Glomerular endothelial cell (primary cell): ENCODE data around the gene NCKAP5. TPM values are rescaled to one million over a fixed set of nuclear protein-coding genes. Genes with fewer than 3 reads are reported as not detected.

Experiments used
- DNase-seq: peaks from one replicate; pipeline ENCODE4 v3.0.0-alpha.2; 2011; ENCODE audit warnings: low read depth, low spot score; ENCODE audit errors: extremely low read depth
- total RNA-seq: library from RNA; depleted of rRNA; stranded (reverse); fragments of >200 nt; gene quantifications from 2 replicates; pipeline ENCODE4 v1.2.3, GENCODE V29; 2015

NCKAP5 gene
- total RNA-seq, 1 donor from 2014 or later: 6.8 TPM

- no peak for DNase-seq
These were observed 69.3 kb downstream of the NCKAP5 start for GRCh38 chr2:133498662-133499585.

DNA sequence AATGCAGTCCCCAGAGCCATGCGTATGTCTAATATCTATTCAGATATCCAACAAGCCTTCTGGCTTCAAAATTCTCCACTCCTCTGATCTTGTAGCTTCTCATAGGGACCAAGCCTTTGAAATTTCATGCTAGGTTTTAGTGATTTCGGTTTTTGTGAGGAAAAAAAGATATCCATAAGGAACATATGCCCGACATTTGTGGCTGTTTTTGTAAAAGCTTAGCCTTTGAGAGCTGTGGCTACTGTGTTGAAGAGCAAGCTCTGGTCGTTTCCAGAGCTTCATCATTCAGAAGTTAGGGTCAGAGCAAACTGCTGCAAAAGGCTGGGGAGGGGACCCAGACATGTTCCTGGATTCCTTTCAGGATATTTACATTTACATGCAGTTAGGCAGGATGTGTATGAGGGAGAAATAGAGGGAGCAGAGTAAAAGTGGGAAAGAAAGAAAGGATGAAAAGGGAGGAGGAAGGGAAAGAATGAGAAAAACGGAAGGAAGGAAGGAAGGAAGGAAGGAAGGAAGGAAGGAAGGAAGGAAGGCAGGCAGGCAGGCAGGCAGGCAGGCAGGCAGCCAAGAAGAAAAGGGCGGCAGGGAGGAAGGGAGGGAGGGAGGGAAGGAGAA, 70.2 kb downstream of the NCKAP5 start:
- no peak for DNase-seq

- no peak for DNase-seq
These were observed 70.9 kb downstream of the NCKAP5 start for GRCh38 chr2:133497270-133497893.

- no peak for DNase-seq
These were observed 71.6 kb downstream of the NCKAP5 start for GRCh38 chr2:133496501-133497269.

DNA sequence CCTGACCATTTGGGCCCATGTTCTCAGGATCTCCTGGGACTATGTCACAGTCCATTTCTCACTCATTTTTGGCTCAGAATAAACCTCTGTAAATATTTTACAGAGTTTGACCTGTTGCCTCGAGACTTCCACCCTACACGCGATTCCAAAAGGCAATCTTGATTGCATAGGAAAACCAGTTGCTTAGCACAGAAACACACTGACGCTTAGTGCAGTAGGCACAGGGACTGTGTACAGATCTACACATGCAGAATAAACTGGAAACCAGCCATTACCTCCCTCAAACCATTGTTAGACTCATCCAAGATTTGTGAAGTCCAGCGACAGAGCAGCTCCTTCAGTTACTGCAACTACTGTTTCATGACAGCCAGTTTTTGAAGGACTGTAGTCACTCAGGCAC, 73.0 kb downstream of the NCKAP5 start:
- DNase-seq: no peak

DNA sequence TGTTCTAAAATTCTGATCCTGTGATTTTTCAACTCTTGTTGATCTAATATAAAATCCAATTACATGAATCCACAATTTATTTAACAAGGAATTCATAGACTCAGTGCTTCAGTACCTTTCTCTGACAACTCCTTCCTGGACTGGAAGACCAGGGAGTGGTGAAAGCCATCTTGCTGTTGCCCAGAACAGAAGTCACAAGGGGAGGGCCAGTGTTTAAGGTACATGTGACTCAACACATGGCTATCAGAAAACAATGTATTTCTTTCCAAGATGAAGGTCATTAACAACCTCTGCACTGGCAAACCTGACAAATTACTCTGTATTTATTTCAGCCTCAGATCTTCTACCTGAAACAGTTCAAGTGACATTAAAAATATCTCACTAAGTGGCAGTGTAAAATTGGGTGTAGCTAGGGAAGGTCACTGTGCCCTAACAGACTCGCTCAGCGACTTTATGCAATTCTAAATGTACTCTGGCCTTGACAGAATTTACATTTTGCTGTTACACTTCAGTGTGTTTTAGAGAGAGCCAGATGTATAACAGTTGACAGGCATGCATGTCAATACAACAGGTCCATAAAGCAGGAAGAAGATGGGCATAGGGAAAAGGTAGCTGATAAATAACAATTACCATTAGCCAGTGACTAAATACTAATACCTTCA, 75.4 kb downstream of the NCKAP5 start:
- no peak for DNase-seq

DNA sequence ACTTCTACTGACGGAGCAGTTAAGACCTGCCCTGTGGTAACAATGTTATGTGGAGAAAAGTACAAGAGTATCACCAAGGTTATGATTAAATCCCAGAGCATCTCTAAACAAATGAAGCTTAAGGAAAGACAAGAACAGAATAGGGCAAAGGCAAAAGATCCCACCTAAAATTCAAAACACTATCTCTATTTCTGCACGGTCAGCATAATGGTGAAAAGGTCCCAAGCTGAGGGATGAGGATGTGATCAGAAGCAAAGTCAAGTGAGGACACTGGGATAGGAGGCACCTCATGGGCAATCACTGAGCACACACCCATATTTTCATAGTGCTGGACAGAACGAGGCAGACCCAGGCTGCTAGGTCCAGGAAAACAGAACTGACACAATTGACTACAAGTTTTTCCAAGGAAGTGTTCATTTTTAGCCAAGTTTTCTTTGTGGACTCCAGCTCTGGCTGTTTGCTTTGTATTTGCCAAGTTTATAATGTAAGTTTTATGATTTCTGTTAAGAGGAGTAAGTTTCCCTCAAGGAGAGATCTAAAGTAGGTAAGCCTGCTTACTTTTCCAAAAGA, 77.8 kb downstream of the NCKAP5 start:
- DNase-seq: no peak

- DNase-seq: no peak
These were observed 78.4 kb downstream of the NCKAP5 start for GRCh38 chr2:133489641-133490410.

GRCh38 chr2:133489146-133489545, 79.1 kb downstream of the NCKAP5 start:
- DNase-seq: no peak

DNA sequence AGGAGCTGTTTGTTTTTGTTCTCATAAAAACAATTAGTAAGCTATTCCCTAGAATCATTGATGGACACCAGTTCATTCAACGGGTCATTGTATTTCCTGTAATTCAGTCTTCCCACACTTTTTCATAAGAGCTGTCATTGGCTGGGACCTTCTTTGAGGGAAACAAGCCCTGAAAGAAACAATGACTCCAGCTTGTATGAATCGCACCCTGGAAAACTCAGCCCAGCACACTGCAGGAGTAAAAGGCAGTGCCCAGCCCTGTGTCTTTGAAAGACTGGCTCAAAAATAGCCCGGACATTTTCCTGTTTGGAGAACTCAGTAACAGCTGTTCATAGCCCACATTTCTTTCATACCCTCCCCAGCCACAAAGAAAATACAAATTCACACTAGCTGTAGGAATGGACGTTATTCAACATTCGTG, 81.5 kb downstream of the NCKAP5 start:
- DNase-seq: no peak

- DNase-seq: no peak
These were observed 82.4 kb downstream of the NCKAP5 start for GRCh38 chr2:133485868-133486267.

GRCh38 chr2:133484784-133485183, 83.5 kb downstream of the NCKAP5 start:
- no peak for DNase-seq

DNA sequence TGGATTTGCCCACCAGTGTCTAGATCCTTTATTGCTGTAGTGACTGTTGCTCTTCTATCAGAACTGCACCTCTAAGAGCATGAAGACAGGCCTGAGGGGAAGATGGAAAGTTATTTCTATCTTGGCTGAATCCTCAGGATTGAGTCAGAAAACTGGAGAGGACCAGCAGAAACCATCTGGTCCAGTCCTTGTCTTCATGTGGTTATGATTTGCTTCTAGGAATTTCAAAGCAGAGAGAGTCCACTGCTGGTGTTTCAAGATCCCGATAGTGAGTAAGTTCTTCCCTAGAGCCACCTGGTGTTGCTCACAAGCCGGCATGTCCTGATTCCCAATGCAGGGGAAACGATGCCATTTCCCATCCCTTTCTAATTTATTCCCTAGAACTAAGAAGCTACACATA, 84.2 kb downstream of the NCKAP5 start:
- DNase-seq: no peak

DNA sequence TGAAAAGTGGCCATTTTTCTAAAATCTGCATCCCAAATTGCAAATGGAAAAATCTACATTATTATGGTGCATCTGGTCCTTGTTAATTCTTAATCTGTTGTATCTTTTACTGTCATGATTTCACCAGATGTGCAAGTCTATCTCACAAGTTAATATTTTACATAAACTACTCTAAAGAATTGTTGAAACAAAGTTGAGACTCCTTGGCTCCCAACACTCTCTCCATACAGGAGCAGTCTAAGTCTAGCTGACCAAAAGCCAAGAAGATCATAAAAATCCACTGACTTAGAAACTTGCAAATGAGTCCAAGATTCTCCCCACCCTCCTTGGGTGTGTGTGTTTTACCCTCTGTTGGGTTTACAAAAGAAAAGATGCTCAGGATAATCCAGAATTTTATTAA, 85.1 kb downstream of the NCKAP5 start:
- DNase-seq: no peak

DNA sequence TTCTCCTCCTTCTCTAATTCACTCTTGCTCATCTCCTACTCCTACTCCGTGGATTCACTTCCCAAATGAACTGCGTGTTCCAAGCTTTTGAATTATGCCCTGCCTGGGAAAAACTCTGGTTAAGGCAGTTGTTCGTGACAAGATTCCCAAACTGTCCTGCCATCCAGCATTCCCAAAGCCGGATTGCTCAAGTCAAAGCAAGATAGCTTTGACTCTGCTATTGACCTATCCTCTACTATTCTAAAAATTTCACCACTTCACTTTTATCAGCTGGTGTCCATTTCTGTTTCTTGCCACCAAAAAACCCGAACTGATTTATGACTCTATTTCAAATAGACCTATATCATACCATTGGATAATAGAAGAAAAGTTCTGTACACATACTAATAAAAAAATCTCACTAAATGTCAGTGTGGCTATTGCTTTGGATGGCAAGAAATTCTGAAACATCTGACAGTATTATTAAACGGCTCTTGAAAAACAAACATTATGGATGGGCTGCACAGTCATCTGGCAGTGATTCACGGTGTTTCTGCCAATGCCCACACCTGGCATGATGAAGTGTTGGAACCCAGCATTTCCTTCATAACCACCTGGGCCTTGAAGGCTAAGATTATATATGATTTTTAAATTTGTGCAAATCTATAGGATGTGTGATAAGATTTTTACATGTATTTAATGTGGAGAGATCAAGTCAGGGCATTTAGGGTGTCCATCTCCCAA, 87.4 kb downstream of the NCKAP5 start:
- DNase-seq: no peak

- no peak for DNase-seq
These were observed 90.7 kb downstream of the NCKAP5 start for GRCh38 chr2:133477616-133477990.

- no peak for DNase-seq
These were observed 91.2 kb downstream of the NCKAP5 start for GRCh38 chr2:133476931-133477615.

- DNase-seq: no peak
These were observed 92.0 kb downstream of the NCKAP5 start for GRCh38 chr2:133476286-133476685.
